Measurements from ENCODE around the gene DERL3.

The DERL3 gene

DNA sequence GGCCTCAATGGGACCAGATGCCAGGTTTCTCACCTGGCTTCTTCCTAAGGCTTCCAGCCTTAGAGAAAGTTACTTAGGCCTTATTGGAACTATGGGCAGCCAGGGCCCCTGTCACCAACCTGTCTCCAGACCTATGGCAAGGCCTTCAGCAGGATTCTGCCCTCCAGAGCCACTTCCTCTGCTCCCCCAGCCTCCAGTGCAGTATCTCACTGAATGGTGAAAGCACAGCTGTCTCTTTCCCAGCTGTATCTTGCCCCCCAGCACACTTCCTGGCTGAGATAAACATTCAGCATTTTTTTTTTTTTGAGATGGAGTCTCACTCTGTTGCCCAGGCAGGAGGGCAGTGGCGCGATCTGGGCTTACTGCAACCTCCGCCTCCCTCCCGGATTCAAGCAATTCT lies 20.4 kb upstream of the DERL3 start:
- no peak overlapping the region for H3K9ac ChIP-seq (ENCODE audit: low read depth, low read length)
- no peak overlapping the region for H3K4me3 ChIP-seq (ENCODE audit: low read depth, low read length)

DNA sequence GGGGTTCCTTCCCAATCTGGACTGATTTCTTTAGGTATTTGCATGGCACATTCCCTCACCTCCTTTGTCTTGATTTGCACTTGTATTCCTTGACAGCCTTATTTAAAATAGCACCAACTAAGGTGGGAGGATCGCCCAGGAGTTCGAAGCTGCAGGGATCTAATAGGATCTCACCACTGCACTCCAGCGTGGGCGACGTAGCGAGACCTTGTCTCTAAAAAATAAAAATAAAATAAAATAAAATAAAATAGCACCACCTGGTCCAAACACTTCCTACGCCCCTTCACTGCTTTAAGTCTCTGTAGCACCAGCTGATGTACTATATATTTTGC lies 19.6 kb upstream of the DERL3 start:
- no peak overlapping the region for H3K9ac ChIP-seq (ENCODE audit: low read depth, low read length)

More for the DNA sequence above, 20.4 kb upstream of the DERL3 start:
- H3K9me3 ChIP-seq (ENCODE audit: control insufficient read depth, insufficient read depth, low read length) = no peaks in the 10 kb centered on the region
- no peaks in the 10 kb centered on the region for H3K36me3 ChIP-seq (ENCODE audit: control insufficient read depth, insufficient read depth, low read length)
- peaks cover 9% of the 10 kb centered on the region for H3K4me1 ChIP-seq (ENCODE audit: control insufficient read depth, insufficient read depth, low read length)
- no peaks in the 10 kb centered on the region for H3K27me3 ChIP-seq (ENCODE audit: control insufficient read depth, insufficient read depth, low read length)

DNA sequence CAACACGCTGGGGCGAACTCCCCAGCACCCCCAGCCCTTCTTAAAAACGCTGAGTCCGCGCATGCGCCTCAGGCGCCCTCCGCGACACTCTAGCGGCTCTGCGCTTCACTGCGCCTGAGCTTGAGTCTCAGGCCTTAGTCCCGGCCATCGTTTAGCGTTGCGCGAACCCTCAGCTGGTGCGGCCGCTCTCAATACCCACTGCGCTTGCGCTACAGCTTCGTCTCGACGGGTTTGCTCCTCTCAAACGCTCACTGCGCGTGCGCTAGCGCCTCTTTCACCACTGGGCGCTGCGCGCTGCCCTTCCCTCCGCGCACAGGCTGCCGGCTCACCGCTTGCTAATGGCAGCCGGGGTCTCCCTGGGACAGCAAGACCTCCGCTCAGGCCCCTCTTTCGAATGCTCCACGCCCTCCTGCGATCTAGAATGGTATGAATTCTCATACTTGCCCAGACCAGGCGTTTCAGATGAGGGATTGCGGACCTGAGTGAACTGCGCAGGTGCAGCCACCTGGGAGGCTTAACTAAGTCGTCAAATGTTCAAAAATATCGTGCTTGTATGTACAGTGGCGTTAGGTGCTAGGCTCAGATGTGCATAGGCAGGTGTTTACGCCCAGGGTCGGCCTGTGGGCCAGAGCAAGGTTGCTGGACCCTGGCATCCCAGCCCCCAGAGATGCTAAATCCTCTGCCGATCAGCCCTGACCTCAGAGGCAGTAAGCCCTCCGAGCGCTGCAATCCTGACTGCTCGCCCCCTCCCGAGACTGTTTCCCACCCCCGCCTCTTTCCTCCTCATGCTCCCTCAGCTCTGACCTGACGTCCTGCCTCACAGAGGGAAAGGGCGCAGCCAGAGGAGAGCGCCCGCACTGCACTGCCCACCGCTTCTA lies 19.0 kb upstream of the DERL3 start, which contains the start of gene SLC2A11:
SLC2A11 (plus strand) TSS at position 270 of the 878 bp plus-strand sequence; CDS start at position 395, 125 bp downstream.
- Histone ChIP-seq H3K9me3 (ENCODE audit: control insufficient read depth, insufficient read depth, low read length) (no peaks in the 10 kb centered on the region), H3K27me3 (ENCODE audit: control insufficient read depth, insufficient read depth, low read length) (no peaks in the 10 kb centered on the region), H3K36me3 (ENCODE audit: control insufficient read depth, insufficient read depth, low read length) (no peaks in the 10 kb centered on the region), H3K4me1 (ENCODE audit: control insufficient read depth, insufficient read depth, low read length) (peaks cover 9% of the 10 kb centered on the region), H3K9ac (ENCODE audit: low read depth, low read length) (peak within 1 kb of the TSS; percentile 90), H3K4me3 (ENCODE audit: low read depth, low read length) (peak within 1 kb of the TSS; percentile 91)

More for the DNA sequence above, 19.6 kb upstream of the DERL3 start:
- Histone ChIP-seq H3K4me1 (ENCODE audit: control insufficient read depth, insufficient read depth, low read length) (peaks cover 9% of the 10 kb centered on the region), H3K4me3 (ENCODE audit: low read depth, low read length) (peak overlapping the region; percentile 91), H3K9me3 (ENCODE audit: control insufficient read depth, insufficient read depth, low read length) (no peaks in the 10 kb centered on the region), H3K36me3 (ENCODE audit: control insufficient read depth, insufficient read depth, low read length) (no peaks in the 10 kb centered on the region), H3K27me3 (ENCODE audit: control insufficient read depth, insufficient read depth, low read length) (no peaks in the 10 kb centered on the region)

DNA sequence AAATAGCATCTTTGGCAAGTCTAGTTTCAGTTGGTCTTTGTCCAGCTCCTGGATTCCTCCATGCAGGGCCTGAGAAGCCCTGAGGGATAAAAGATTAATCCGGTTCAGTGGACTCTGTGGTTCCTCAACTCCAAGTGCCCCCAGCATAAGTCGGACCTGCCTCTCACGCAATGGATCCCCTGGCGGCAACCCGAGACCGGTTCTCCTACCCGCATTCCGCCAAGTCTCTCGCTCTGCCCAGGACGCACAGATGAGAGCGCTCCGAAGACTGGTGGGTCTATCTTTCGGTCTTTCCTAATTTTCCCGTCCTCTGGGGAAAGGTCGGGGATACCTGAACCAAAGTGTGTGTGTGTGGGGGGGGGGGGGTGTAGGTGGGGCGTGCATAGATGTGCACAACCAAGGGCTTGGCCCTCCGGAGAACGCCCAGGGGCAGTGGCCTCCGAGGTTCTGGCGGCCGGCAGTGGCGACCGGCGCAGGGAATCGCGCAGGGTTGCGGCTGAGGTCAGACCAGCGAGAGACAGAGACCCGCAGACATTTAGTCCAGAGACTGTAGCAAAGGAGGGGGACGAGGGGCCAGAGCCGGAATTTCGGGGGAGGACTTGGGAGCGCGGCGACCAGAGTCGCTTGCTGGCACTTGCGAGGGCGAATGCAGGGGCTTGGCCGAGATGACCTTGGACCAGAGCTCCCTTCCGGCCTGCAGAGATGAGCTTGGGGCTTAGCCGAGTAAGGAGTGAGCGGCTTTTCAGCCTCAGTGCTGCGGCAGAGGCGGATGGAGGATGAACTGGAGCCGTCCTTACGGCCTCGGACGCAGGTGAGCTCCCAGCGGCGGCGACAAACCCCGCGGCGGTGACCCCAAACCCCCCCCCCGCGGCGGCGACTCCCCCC lies 18.2 kb upstream of the DERL3 start:
- peak overlapping the region; percentile 90 for H3K9ac ChIP-seq (ENCODE audit: low read depth, low read length)
- H3K36me3 ChIP-seq (ENCODE audit: control insufficient read depth, insufficient read depth, low read length) = no peaks in the 10 kb centered on the region
- H3K4me1 ChIP-seq (ENCODE audit: control insufficient read depth, insufficient read depth, low read length) = peaks cover 9% of the 10 kb centered on the region
- H3K9me3 ChIP-seq (ENCODE audit: control insufficient read depth, insufficient read depth, low read length) = no peaks in the 10 kb centered on the region
- no peaks in the 10 kb centered on the region for H3K27me3 ChIP-seq (ENCODE audit: control insufficient read depth, insufficient read depth, low read length)
- H3K4me3 ChIP-seq (ENCODE audit: low read depth, low read length) = peak overlapping the region; percentile 91

DNA sequence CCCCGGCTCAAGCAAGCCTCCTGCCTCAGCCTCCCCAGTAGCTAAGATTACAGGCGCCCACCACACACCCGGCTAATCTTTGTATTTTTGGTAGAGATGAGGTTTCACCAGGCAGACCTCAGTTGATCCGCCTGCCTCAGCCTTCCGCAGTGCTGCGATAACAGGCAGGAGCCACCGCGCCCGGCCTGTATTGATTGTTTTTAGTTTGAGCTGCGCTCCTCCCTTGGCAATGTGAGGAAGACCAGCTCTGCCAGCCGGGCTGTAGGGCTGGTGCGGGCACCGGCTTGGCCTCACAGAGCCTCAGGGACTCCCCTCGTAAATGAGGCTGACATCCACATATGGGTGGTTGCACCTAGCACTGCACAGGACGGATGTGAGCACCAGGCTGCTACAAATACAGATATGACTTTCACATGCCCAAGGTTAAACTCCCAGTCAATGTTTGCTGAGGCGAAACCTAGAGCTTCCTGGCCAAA lies 11.4 kb upstream of the DERL3 start:
- Histone ChIP-seq H3K9me3 (ENCODE audit: control insufficient read depth, insufficient read depth, low read length) (no peaks in the 10 kb centered on the region), H3K27me3 (ENCODE audit: control insufficient read depth, insufficient read depth, low read length) (peaks cover 6% of the 10 kb centered on the region), H3K4me3 (ENCODE audit: low read depth, low read length) (no peak overlapping the region), H3K36me3 (ENCODE audit: control insufficient read depth, insufficient read depth, low read length) (no peaks in the 10 kb centered on the region), H3K4me1 (ENCODE audit: control insufficient read depth, insufficient read depth, low read length) (peaks cover 6% of the 10 kb centered on the region), H3K9ac (ENCODE audit: low read depth, low read length) (no peak overlapping the region)

DNA sequence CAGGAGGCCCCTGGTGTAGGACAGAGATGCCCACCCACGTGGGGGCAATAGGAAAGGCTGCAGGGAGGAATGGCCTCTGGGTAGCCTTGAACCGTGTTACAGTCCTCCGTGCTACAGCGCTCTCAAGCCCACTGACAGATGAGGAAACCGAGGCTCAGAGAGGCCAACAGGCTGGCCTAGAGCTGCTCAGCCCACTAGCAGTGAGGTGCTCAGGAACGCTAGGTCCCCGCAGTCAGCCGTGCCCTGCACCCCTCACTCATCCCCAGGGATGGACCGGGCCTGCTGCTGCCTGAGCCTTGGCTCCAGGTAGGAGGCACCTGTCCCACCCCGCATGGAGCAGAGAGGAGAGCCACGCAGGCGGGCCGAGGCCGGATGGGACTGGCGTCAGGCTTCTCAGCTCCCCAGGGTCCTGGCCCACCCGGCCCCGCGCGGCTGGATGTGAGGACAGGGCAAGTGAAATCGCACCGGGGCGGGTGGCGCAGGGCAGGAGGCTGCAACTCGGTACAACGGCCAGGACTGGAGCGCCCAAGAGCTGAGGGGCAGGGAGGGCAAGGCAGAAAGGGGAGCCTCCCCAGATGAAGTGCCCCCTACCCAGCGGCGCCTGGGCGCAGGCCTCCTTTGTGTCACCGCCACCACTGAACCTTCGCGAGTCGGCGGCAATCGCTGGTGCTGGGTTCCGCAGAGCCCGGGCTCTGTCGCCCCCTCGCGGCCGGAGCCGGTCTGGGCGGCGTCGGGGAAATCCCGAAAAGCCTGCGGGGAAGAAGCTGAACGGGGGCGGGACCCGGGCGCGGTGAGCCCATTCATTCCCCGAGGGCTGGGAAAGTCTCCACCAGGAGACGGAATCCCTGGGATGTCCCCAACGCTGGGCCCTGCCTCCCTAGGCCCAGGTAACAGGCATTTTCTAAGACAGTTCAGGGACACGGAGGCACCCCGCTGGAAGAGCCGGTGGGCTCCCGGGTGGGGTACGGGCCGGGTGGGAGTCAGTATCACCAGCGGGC lies 10.5 kb upstream of the DERL3 start:
- H3K4me3 ChIP-seq (ENCODE audit: low read depth, low read length) = no peak overlapping the region
- no peaks in the 10 kb centered on the region for H3K36me3 ChIP-seq (ENCODE audit: control insufficient read depth, insufficient read depth, low read length)
- no peak overlapping the region for H3K9ac ChIP-seq (ENCODE audit: low read depth, low read length)
- H3K9me3 ChIP-seq (ENCODE audit: control insufficient read depth, insufficient read depth, low read length) = no peaks in the 10 kb centered on the region
- H3K4me1 ChIP-seq (ENCODE audit: control insufficient read depth, insufficient read depth, low read length) = peaks cover 6% of the 10 kb centered on the region
- peaks cover 6% of the 10 kb centered on the region for H3K27me3 ChIP-seq (ENCODE audit: control insufficient read depth, insufficient read depth, low read length)

DNA sequence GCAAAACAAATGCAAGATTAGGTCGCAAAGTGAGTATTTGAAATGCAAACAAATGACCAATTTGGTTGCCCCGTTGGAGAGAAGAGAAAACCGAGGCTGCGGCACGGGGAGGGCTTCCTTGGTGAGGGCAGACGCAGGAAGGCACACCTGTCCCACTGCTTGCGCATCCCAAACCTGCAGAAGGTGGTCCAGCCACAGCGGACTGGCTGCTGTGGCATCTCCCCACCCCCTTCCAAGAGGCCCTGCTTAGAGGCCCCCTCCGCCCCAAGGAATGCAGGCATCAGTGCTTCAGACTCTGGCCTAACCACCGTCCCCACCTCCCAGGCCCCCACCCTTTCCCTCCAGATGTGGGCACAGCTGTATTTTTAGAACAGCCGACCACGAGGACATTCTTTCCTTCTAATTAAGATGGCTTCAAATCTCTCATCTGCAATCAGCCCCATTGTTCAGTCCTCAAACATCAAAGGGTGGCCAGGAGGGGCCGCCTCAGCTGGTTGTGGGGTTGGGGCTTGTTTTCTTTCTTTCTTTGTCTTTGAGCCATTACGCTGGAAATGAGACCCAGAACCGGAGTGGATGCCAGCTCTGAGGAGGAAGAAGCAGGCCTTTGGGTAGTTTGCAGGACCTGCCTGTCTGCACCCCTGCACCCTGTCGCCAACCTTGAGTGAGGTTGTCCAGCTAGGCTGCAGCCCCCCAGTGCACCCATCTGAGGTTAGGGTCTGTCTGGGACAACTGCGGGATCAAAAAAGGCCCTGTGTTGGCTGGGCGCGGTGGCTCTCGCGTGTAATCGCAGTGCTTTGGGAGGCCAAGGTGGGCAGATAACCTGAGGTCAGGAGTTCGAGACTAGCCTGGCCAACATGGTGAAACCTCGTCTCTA lies 9.4 kb upstream of the DERL3 start:
- Histone ChIP-seq H3K9ac (ENCODE audit: low read depth, low read length) (no peak overlapping the region), H3K4me1 (ENCODE audit: control insufficient read depth, insufficient read depth, low read length) (peaks cover 6% of the 10 kb centered on the region), H3K27me3 (ENCODE audit: control insufficient read depth, insufficient read depth, low read length) (peaks cover 6% of the 10 kb centered on the region), H3K4me3 (ENCODE audit: low read depth, low read length) (no peak overlapping the region), H3K9me3 (ENCODE audit: control insufficient read depth, insufficient read depth, low read length) (no peaks in the 10 kb centered on the region), H3K36me3 (ENCODE audit: control insufficient read depth, insufficient read depth, low read length) (no peaks in the 10 kb centered on the region)

DNA sequence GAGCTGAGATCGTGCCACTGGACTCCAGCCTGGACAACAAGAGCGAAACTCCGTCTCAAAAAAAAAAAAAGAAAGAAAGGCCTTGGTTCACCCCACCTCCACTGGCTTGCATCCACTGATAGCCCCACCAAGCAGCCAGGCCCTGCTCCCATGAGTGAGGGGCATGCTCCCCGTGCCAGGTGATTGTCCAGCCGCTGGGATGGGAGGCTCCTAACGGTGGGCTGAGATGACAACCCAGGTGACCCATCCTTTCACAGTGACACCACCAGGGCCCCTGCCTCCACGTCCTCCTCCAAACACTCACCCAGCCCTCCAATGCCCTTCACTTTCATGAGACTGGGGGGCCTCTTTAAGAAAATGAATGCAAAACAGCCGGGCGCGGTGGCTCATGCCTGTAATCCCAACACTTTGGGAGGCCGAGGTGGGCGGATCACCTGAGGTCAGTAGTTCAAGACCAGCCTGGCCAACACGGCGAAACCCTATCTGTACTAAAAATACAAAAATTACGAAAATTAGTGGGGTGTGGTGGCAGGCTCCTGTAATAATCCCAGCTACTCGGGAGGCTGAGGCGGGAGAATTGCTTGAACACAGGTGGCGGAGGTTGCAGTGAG lies 8.6 kb upstream of the DERL3 start:
- H3K36me3 ChIP-seq (ENCODE audit: control insufficient read depth, insufficient read depth, low read length) = no peaks in the 10 kb centered on the region

DNA sequence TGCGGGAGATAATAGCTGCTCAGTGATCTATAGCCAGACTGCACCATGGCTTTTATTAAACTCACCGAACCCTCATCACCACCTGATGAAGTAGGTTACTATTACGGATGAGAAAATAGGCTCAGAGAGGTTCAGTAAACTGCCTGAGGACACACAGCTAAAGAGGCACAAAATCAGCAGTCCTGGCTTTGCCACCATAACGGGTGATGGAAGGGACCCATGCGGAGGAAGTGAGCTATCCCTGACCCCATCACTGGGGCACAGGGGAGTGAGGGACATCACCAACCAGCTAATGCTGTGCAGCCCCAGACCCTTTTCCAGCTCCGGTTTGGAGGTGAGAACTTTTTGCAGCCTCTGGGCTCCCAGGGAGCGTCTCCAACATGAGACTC lies 7.3 kb upstream of the DERL3 start:
- H3K27me3 ChIP-seq (ENCODE audit: control insufficient read depth, insufficient read depth, low read length) = peaks cover 12% of the 10 kb centered on the region
- H3K4me1 ChIP-seq (ENCODE audit: control insufficient read depth, insufficient read depth, low read length) = peaks cover 6% of the 10 kb centered on the region
- no peaks in the 10 kb centered on the region for H3K36me3 ChIP-seq (ENCODE audit: control insufficient read depth, insufficient read depth, low read length)
- H3K9ac ChIP-seq (ENCODE audit: low read depth, low read length) = no peak overlapping the region
- no peaks in the 10 kb centered on the region for H3K9me3 ChIP-seq (ENCODE audit: control insufficient read depth, insufficient read depth, low read length)
- H3K4me3 ChIP-seq (ENCODE audit: low read depth, low read length) = no peak overlapping the region

More for the DNA sequence above, 8.6 kb upstream of the DERL3 start:
- Histone ChIP-seq H3K9me3 (ENCODE audit: control insufficient read depth, insufficient read depth, low read length) (no peaks in the 10 kb centered on the region), H3K4me3 (ENCODE audit: low read depth, low read length) (no peak overlapping the region), H3K27me3 (ENCODE audit: control insufficient read depth, insufficient read depth, low read length) (peaks cover 6% of the 10 kb centered on the region), H3K4me1 (ENCODE audit: control insufficient read depth, insufficient read depth, low read length) (peaks cover 6% of the 10 kb centered on the region), H3K9ac (ENCODE audit: low read depth, low read length) (no peak overlapping the region)

Data from iPS-15b (cell line).